HEK293 (cell line): ENCODE measurements around the gene GNL3.

ENCODE experiments used
- CTCF ChIA-PET: fragments of 350-600 bp; formaldehyde crosslinking; extraction: SDS; loops from one replicate; lab custom pipeline; 2021; ENCODE audit warnings: antibody characterized with exemption; lab: Yijun Ruan, JAX
- POLR2A ChIA-PET: fragments of 300-600 bp; formaldehyde crosslinking; extraction: SDS; loops from one replicate; lab custom pipeline; 2020; ENCODE audit warnings: antibody characterized with exemption, inconsistent platforms; lab: Yijun Ruan, JAX
- H3K27ac ChIP-seq: fragments of 200-500 bp; sonication (Bioruptor generic); 2 replicates; pipeline ENCODE4 v1.5.1; 2014; ENCODE audit warnings: low read depth, low read length, control low read depth, inconsistent platforms; ENCODE audit errors: extremely low read depth
- H3K36me3 ChIP-seq, 2 experiments: fragments of 200-500 bp in 1 of 2; sonication (Bioruptor generic) in 1 of 2; 1 replicate in 1 of 2; 2 replicates in 1 of 2; pipeline ENCODE4 v1.5.1; 2014 to 2017; ENCODE audit warnings: inconsistent platforms in 2 of 2, low read length in 2 of 2; ENCODE audit not compliant: control insufficient read depth in 2 of 2, insufficient read depth in 1 of 2
- H3K4me1 ChIP-seq: fragments of 200-500 bp; sonication (Bioruptor generic); 2 replicates; pipeline ENCODE4 v1.5.1; 2014; ENCODE audit warnings: mild to moderate bottlenecking, low read length, inconsistent platforms; ENCODE audit not compliant: control insufficient read depth, insufficient read depth
- H3K4me3 ChIP-seq: 2 replicates; pipeline ENCODE4 v1.5.1; 2011; ENCODE audit warnings: low read depth, mild to moderate bottlenecking, control low read depth, low read length, moderate library complexity
- H3K9me3 ChIP-seq: fragments of 200-500 bp; sonication (Bioruptor generic); 2 replicates; pipeline ENCODE4 v1.5.1; 2014; ENCODE audit warnings: low read depth, low read length, inconsistent platforms; ENCODE audit not compliant: control insufficient read depth, insufficient read depth
- GFI1B ChIP-seq: fragments of 450-650 bp; formaldehyde crosslinking; IDR thresholded peaks from 2 replicates; pipeline ENCODE4 v1.5.1; 2016; ENCODE audit warnings: missing biosample characterization, missing genetic modification characterization
- GLI4 ChIP-seq: fragments of 450-650 bp; formaldehyde crosslinking; IDR thresholded peaks from 2 replicates; pipeline ENCODE4 v1.5.1; 2016; ENCODE audit warnings: missing biosample characterization, missing genetic modification characterization
- GLIS1 ChIP-seq: fragments of 450-650 bp; formaldehyde crosslinking; IDR thresholded peaks from 2 replicates; pipeline ENCODE4 v1.5.1; 2016; ENCODE audit warnings: missing biosample characterization, missing genetic modification characterization
- KLF17 ChIP-seq: fragments of 450-650 bp; formaldehyde crosslinking; IDR thresholded peaks from 2 replicates; pipeline ENCODE4 v1.5.1; 2016; ENCODE audit warnings: missing biosample characterization, missing genetic modification characterization
- SCRT1 ChIP-seq: fragments of 450-650 bp; formaldehyde crosslinking; IDR thresholded peaks from 2 replicates; pipeline ENCODE4 v1.5.1; 2016; ENCODE audit warnings: missing biosample characterization, missing genetic modification characterization, borderline replicate concordance
- SCRT2 ChIP-seq: fragments of 450-650 bp; formaldehyde crosslinking; IDR thresholded peaks from 2 replicates; pipeline ENCODE4 v1.5.1; 2016; ENCODE audit warnings: missing biosample characterization, missing genetic modification characterization
- ZBTB17 ChIP-seq: fragments of 450-650 bp; formaldehyde crosslinking; IDR thresholded peaks from 2 replicates; pipeline ENCODE4 v1.5.1; 2016; ENCODE audit warnings: missing biosample characterization, missing genetic modification characterization
- ZNF140 ChIP-seq: fragments of 450-650 bp; formaldehyde crosslinking; IDR thresholded peaks from 2 replicates; pipeline ENCODE4 v1.5.1; 2016; ENCODE audit warnings: missing biosample characterization, missing genetic modification characterization
- ZNF155 ChIP-seq: fragments of 450-650 bp; formaldehyde crosslinking; IDR thresholded peaks from 2 replicates; pipeline ENCODE4 v1.5.1; 2016; ENCODE audit warnings: missing biosample characterization, missing genetic modification characterization
- ZNF16 ChIP-seq: fragments of 450-650 bp; formaldehyde crosslinking; IDR thresholded peaks from 2 replicates; pipeline ENCODE4 v1.5.1; 2016; ENCODE audit warnings: low read depth, missing biosample characterization, missing genetic modification characterization
- ZNF211 ChIP-seq: fragments of 450-650 bp; formaldehyde crosslinking; IDR thresholded peaks from 2 replicates; pipeline ENCODE4 v1.5.1; 2016; ENCODE audit warnings: low read depth, missing biosample characterization, missing genetic modification characterization
- ZNF248 ChIP-seq: fragments of 450-650 bp; formaldehyde crosslinking; IDR thresholded peaks from 2 replicates; pipeline ENCODE4 v1.5.1; 2017; ENCODE audit warnings: missing biosample characterization, missing genetic modification characterization
- ZNF266 ChIP-seq: fragments of 450-650 bp; formaldehyde crosslinking; IDR thresholded peaks from 2 replicates; pipeline ENCODE4 v1.5.1; 2016; ENCODE audit warnings: missing biosample characterization, missing genetic modification characterization, low read depth
- ZNF280C ChIP-seq: fragments of 450-650 bp; formaldehyde crosslinking; IDR thresholded peaks from 2 replicates; pipeline ENCODE4 v1.5.1; 2016; ENCODE audit warnings: missing biosample characterization, missing genetic modification characterization
- ZNF280D ChIP-seq: fragments of 450-650 bp; formaldehyde crosslinking; IDR thresholded peaks from 2 replicates; pipeline ENCODE4 v1.5.1; 2016; ENCODE audit warnings: missing biosample characterization, missing genetic modification characterization
- ZNF324 ChIP-seq: fragments of 450-650 bp; formaldehyde crosslinking; IDR thresholded peaks from 2 replicates; pipeline ENCODE4 v1.5.1; 2016; ENCODE audit warnings: missing biosample characterization, missing genetic modification characterization
- ZNF366 ChIP-seq: fragments of 450-650 bp; formaldehyde crosslinking; conservative IDR thresholded peaks from 2 replicates; pipeline ENCODE4 v1.5.1; 2016; ENCODE audit warnings: missing biosample characterization, missing genetic modification characterization
- ZNF433 ChIP-seq: fragments of 450-650 bp; formaldehyde crosslinking; IDR thresholded peaks from 2 replicates; pipeline ENCODE4 v1.5.1; 2016; ENCODE audit warnings: missing biosample characterization, missing genetic modification characterization, low read depth
- ZNF544 ChIP-seq: fragments of 450-650 bp; formaldehyde crosslinking; IDR thresholded peaks from 2 replicates; pipeline ENCODE4 v1.5.0; 2017; ENCODE audit warnings: missing biosample characterization, missing genetic modification characterization
- ZNF585B ChIP-seq: fragments of 450-650 bp; formaldehyde crosslinking; IDR thresholded peaks from 2 replicates; pipeline ENCODE4 v1.5.1; 2016; ENCODE audit warnings: missing biosample characterization, missing genetic modification characterization
- ZNF621 ChIP-seq: fragments of 450-650 bp; formaldehyde crosslinking; IDR thresholded peaks from 2 replicates; pipeline ENCODE4 v1.5.1; 2017; ENCODE audit warnings: missing biosample characterization, missing genetic modification characterization
- ZNF792 ChIP-seq: fragments of 450-650 bp; formaldehyde crosslinking; IDR thresholded peaks from 2 replicates; pipeline ENCODE4 v1.5.1; 2016; ENCODE audit warnings: missing biosample characterization, missing genetic modification characterization
- ZNF837 ChIP-seq: fragments of 450-650 bp; formaldehyde crosslinking; IDR thresholded peaks from 2 replicates; pipeline ENCODE4 v1.5.1; 2016; ENCODE audit warnings: missing biosample characterization, missing genetic modification characterization

GNL3 gene

GRCh38 chr3:52719618-52720017, 33.8 kb downstream of the GNL3 start:
- Histone ChIP-seq H3K36me3 (peaks cover 0 to 29% of the 10 kb centered on the region in 2 experiments; a peak in 2 of 3 replicates), H3K27ac (no peak overlapping the region), H3K4me3 (no peak overlapping the region), H3K4me1 (no peaks in the 10 kb centered on the region), H3K9me3 (no peaks in the 10 kb centered on the region)
- ChIA-PET POLR2A (no interaction called here), CTCF (interaction anchor here (0.7 kb wide), 1 partner anchor 52 kb away, joined by 3 read pairs; no protein-coding TSS in a partner anchor)
- TF ChIP-seq ZNF324 (tag by site-specific recombination) (no peak), ZNF280C (tag by site-specific recombination) (no peak), ZNF433 (no peak), ZNF621 (tag by site-specific recombination) (no peak), ZNF266 (no peak), KLF17 (tag by site-specific recombination) (no peak), ZNF155 (tag by site-specific recombination) (no peak), ZNF792 (tag by site-specific recombination) (no peak), SCRT1 (tag by site-specific recombination) (no peak), GLI4 (no peak), GFI1B (tag by site-specific recombination) (no peak), GLIS1 (tag by site-specific recombination) (no peak), ZBTB17 (tag by site-specific recombination) (no peak), SCRT2 (tag by site-specific recombination) (no peak), ZNF248 (no peak), ZNF280D (tag by site-specific recombination) (no peak), ZNF585B (tag by site-specific recombination) (no peak), ZNF544 (tag by site-specific recombination) (no peak), ZNF366 (tag by site-specific recombination) (no peak), ZNF16 (tag by site-specific recombination) (no peak)

GRCh38 chr3:52721002-52721729, 35.3 kb downstream of the GNL3 start:
- H3K27ac ChIP-seq = no peak overlapping the region
- CTCF ChIA-PET = no interaction called here
- peaks cover 0 to 24% of the 10 kb centered on the region in 2 experiments; a peak in 2 of 3 replicates for H3K36me3 ChIP-seq
- TF ChIP-seq ZNF140 (tag by site-specific recombination) = no peak
- TF ChIP-seq ZNF211 (tag by site-specific recombination) = no peak
- TF ChIP-seq ZNF837 (tag by site-specific recombination) = no peak
- TF ChIP-seq, all 188 proteins: peak for 0
- Histone ChIP-seq H3K4me1 (no peaks in the 10 kb centered on the region), H3K4me3 (no peak overlapping the region), H3K9me3 (no peaks in the 10 kb centered on the region)
- POLR2A ChIA-PET = no interaction called here
